GM21423 (cell line): ENCODE results near the gene HGS.

Experiments
- ATAC-seq: cut with Tn5 transposase; IDR thresholded peaks from one replicate; pipeline ENCODE4 v1.9.1; 2021; ENCODE audit warnings: mild to moderate bottlenecking, moderate library complexity; ENCODE audit not compliant: unreplicated experiment

Gene HGS

GRCh38 chr17:81684442-81684911 lies 666 bp downstream of the HGS start:
- ATAC-seq: no peak

GRCh38 chr17:81685108-81685507 lies 1.3 kb downstream of the HGS start:
- no peak for ATAC-seq

- ATAC-seq: no peak
These were observed 2.8 kb downstream of the HGS start for GRCh38 chr17:81686614-81687013.

- no peak for ATAC-seq
These were observed 4.1 kb downstream of the HGS start for GRCh38 chr17:81687770-81688541.

GRCh38 chr17:81688616-81689015 lies 4.8 kb downstream of the HGS start:
- no peak for ATAC-seq

- ATAC-seq: no peak
These were observed 6.3 kb downstream of the HGS start for GRCh38 chr17:81690066-81690465.

- ATAC-seq: no peak
These were observed 6.7 kb downstream of the HGS start for GRCh38 chr17:81690549-81690948.

GRCh38 chr17:81691196-81691595 lies 7.4 kb downstream of the HGS start:
- ATAC-seq: no peak

GRCh38 chr17:81691608-81692007 lies 7.8 kb downstream of the HGS start:
- no peak for ATAC-seq

GRCh38 chr17:81693509-81694210 lies 9.8 kb downstream of the HGS start:
- ATAC-seq: no peak

- ATAC-seq: no peak
These were observed 11.0 kb downstream of the HGS start for GRCh38 chr17:81694810-81695209.

- no peak for ATAC-seq
These were observed 11.4 kb downstream of the HGS start for GRCh38 chr17:81695211-81695610.

- no peak for ATAC-seq
These were observed 12.0 kb downstream of the HGS start for GRCh38 chr17:81695801-81696200.

- ATAC-seq: no peak
These were observed 12.6 kb downstream of the HGS start for GRCh38 chr17:81696218-81696941.

- no peak for ATAC-seq
These were observed 13.6 kb downstream of the HGS start for GRCh38 chr17:81697261-81698044.

GRCh38 chr17:81700353-81701287 lies 16.8 kb downstream of the HGS start:
- no peak for ATAC-seq

GRCh38 chr17:81701288-81702071 lies 17.7 kb downstream of the HGS start:
- no peak for ATAC-seq

GRCh38 chr17:81702934-81703746 lies 19.3 kb downstream of the HGS start, which contains the start of gene MRPL12:
Gene MRPL12 (plus strand): TSS chr17:81703367. CDS start chr17:81703502, 135 bp downstream.
- ATAC-seq: peak; percentile 72
